HG02610 (cell line): ENCODE data around the gene SEC61A2.
A peak's percentile ranks its signal among the peaks of the same experiment; 100 is the strongest.
"Not testable (repeated sequence)": the region's sequence is repeated elsewhere in the genome, so short reads cannot be mapped to it uniquely, and the experiment has no call there.

Experiments used
- ATAC-seq: cut with Tn5 transposase; IDR thresholded peaks from one replicate; pipeline ENCODE4 v1.9.1; 2021; ENCODE audit warnings: mild to moderate bottlenecking, moderate library complexity; ENCODE audit not compliant: unreplicated experiment

The SEC61A2 gene

GRCh38 chr10:12129222-12130111, at the start of gene SEC61A2:
Gene SEC61A2 (plus strand): TSS chr10:12129677. CDS start chr10:12129788, 111 bp downstream.
- ATAC-seq = peak; percentile 90

GRCh38 chr10:12081470-12081869, 48.0 kb upstream of the SEC61A2 start:
- ATAC-seq = no peak

GRCh38 chr10:12081879-12082557, 47.5 kb upstream of the SEC61A2 start:
- ATAC-seq = no peak

GRCh38 chr10:12088919-12089318, 40.6 kb upstream of the SEC61A2 start:
- no peak for ATAC-seq

GRCh38 chr10:12091421-12091820, 38.1 kb upstream of the SEC61A2 start:
- ATAC-seq = no peak

GRCh38 chr10:12097361-12097760, 32.1 kb upstream of the SEC61A2 start:
- not testable (repeated sequence) for ATAC-seq

- ATAC-seq = no peak
Measured at GRCh38 chr10:12097791-12098190, 31.7 kb upstream of the SEC61A2 start.

GRCh38 chr10:12098966-12099365, 30.5 kb upstream of the SEC61A2 start:
- ATAC-seq = no peak

- ATAC-seq = no peak
Measured at GRCh38 chr10:12103802-12104201, 25.7 kb upstream of the SEC61A2 start.

- ATAC-seq = no peak
Measured at GRCh38 chr10:12107781-12108180, 21.7 kb upstream of the SEC61A2 start.

GRCh38 chr10:12109286-12109685, 20.2 kb upstream of the SEC61A2 start:
- ATAC-seq = no peak

- ATAC-seq = no peak
Measured at GRCh38 chr10:12111528-12111927, 17.9 kb upstream of the SEC61A2 start.

GRCh38 chr10:12113627-12114026, 15.8 kb upstream of the SEC61A2 start:
- ATAC-seq = no peak

GRCh38 chr10:12121673-12122072, 7.8 kb upstream of the SEC61A2 start:
- peak; percentile 35 for ATAC-seq

- peak; percentile 35 for ATAC-seq
Measured at GRCh38 chr10:12130237-12130872, 878 bp downstream of the SEC61A2 start.

- ATAC-seq = no peak
Measured at GRCh38 chr10:12135631-12136030, 6.2 kb downstream of the SEC61A2 start.

- no peak for ATAC-seq
Measured at GRCh38 chr10:12140038-12140437, 10.6 kb downstream of the SEC61A2 start.

- no peak for ATAC-seq
Measured at GRCh38 chr10:12144538-12144937, 15.1 kb downstream of the SEC61A2 start.

- no peak for ATAC-seq
Measured at GRCh38 chr10:12150163-12150562, 20.7 kb downstream of the SEC61A2 start.

- ATAC-seq = no peak
Measured at GRCh38 chr10:12154516-12154915, 25.0 kb downstream of the SEC61A2 start.

GRCh38 chr10:12156367-12157123, 27.1 kb downstream of the SEC61A2 start:
- ATAC-seq = no peak
